GM13977 (cell line): Measurements from ENCODE around the gene NCAM1.

Experiments used
- DNase-seq: peaks from one replicate; pipeline ENCODE4 v3.0.0; 2012; ENCODE audit warnings: low spot score
- in situ Hi-C: fragments of 300-500 bp; cut with MboI; formaldehyde crosslinking; loops from one replicate; pipeline ENCODE4 v1.12.0; 2022; ENCODE audit warnings: low sequenced_read_pairs, low pct_unique_long_range_greater_than_20kb, mixed read lengths, inconsistent platforms; ENCODE audit not compliant: unreplicated experiment
- TF ChIP-seq, protein P1 (sequence below): IDR thresholded peaks from 2 replicates; pipeline ENCODE4 v1.5.1; 2012; ENCODE audit warnings: mild to moderate bottlenecking, control low read depth; ENCODE audit not compliant: insufficient read depth; ENCODE audit errors: extremely low read depth, missing control alignments

NCAM1 gene

DNA sequence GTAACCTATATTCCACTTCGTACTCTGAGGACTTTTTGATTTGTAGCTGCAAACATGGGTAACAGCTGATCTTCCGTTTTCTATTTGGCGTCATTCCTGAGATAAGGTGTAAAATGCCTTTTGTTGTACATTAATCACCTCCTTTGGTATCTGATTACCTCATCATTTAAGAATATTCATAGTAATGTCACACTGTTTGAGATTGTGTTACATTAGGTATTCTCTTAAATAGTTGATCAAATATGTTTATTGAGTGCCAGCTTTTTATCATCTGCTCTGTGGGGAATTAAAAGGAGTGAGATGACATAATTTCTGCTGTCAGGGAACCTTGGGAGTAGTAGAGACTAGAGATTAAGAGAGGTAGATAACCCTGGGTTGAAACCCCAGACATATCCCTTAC lies 5.9 kb downstream of the NCAM1 start:
- in situ Hi-C loops, result no loop called here
- DNase-seq, result no peak
- TF ChIP-seq, protein P1, sequence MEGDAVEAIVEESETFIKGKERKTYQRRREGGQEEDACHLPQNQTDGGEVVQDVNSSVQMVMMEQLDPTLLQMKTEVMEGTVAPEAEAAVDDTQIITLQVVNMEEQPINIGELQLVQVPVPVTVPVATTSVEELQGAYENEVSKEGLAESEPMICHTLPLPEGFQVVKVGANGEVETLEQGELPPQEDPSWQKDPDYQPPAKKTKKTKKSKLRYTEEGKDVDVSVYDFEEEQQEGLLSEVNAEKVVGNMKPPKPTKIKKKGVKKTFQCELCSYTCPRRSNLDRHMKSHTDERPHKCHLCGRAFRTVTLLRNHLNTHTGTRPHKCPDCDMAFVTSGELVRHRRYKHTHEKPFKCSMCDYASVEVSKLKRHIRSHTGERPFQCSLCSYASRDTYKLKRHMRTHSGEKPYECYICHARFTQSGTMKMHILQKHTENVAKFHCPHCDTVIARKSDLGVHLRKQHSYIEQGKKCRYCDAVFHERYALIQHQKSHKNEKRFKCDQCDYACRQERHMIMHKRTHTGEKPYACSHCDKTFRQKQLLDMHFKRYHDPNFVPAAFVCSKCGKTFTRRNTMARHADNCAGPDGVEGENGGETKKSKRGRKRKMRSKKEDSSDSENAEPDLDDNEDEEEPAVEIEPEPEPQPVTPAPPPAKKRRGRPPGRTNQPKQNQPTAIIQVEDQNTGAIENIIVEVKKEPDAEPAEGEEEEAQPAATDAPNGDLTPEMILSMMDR, result no peak

GRCh38 chr11:112968941-112969713 lies 7.9 kb downstream of the NCAM1 start:
- TF ChIP-seq, protein P1, result no peak
- in situ Hi-C loops, result no loop called here
- no peak for DNase-seq

DNA sequence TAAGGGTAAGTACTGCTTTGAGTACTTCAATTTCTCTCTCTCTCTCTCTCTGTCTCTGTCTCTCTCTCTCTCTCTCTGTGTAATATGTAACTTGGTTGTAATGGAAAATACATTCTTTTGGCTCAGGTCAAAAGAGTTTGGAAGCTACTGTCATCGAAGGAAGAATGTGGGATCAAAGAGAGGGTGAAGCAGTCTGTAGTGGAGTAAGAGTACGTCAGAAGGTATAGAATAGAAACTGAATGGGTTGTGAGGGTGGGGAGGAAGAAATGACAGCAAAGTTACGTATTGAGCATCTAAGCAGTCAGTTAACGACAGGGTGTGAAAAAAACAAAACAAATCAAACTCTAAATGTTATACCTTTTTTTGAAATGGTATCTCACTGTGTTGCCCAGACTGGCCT lies 10.0 kb downstream of the NCAM1 start:
- no peak for DNase-seq
- TF ChIP-seq, protein P1, result no peak
- in situ Hi-C loops, result no loop called here

GRCh38 chr11:112971827-112972226 lies 10.6 kb downstream of the NCAM1 start:
- in situ Hi-C loops, result no loop called here
- DNase-seq, result no peak
- TF ChIP-seq, protein P1, result no peak

GRCh38 chr11:112972399-112973145 lies 11.4 kb downstream of the NCAM1 start:
- no peak for DNase-seq
- in situ Hi-C loops, result no loop called here
- TF ChIP-seq, protein P1, result no peak

DNA sequence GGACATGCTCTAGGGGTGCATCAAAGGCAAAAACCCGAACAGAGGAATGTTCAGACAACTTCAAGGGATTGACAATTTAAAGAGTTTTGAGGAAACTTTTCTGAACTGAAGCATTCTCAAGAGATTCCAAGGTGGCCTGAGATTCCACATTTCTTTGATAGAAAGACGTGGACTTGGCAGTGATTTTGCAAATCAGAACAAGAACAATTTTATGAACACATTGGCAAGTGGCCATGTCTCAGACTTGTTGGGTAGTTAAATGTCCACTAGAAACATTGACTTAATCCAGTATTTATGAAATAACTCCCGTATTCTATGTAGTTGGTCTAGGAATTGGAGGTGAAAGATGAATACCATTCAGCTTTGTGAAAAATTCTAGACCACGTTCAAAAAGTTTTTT lies 13.8 kb downstream of the NCAM1 start:
- in situ Hi-C loops, result no loop called here
- TF ChIP-seq, protein P1, result no peak
- DNase-seq, result no peak
